Choroid plexus epithelial cell (primary cell): ENCODE results near the gene SLC22A23.

ENCODE experiments used
- DNase-seq: peaks from one replicate; pipeline ENCODE4 v3.0.0-alpha.2; 2010; ENCODE audit warnings: low read depth
- H3K4me3 ChIP-seq: 2 replicates; pipeline ENCODE4 v1.5.1; 2011; ENCODE audit warnings: low read depth, mild to moderate bottlenecking, control low read depth, low read length, moderate library complexity
- CTCF ChIP-seq: conservative IDR thresholded peaks from 2 replicates; pipeline ENCODE4 v1.5.1; 2011; ENCODE audit warnings: low read depth, mild to moderate bottlenecking, control low read depth, inconsistent platforms, low read length, moderate library complexity

SLC22A23 gene

GRCh38 chr6:3252861-3253596, 203.8 kb downstream of the SLC22A23 start:
- no peak for TF ChIP-seq CTCF
- DNase-seq, result no peak
- no peak overlapping the region for H3K4me3 ChIP-seq

- no peak overlapping the region for H3K4me3 ChIP-seq
- TF ChIP-seq CTCF, result no peak
- DNase-seq, result no peak
These were observed 204.5 kb downstream of the SLC22A23 start for GRCh38 chr6:3252369-3252768.

GRCh38 chr6:3251462-3252314, 205.2 kb downstream of the SLC22A23 start:
- TF ChIP-seq CTCF, result peak; percentile 99
- H3K4me3 ChIP-seq, result no peak overlapping the region

GRCh38 chr6:3250231-3250675, 206.6 kb downstream of the SLC22A23 start:
- no peak overlapping the region for H3K4me3 ChIP-seq
- no peak for TF ChIP-seq CTCF
- DNase-seq, result no peak

More at GRCh38 chr6:3251462-3252314, 205.2 kb downstream of the SLC22A23 start:
- DNase-seq, result peak; percentile 92

GRCh38 chr6:3249821-3250220, 207.0 kb downstream of the SLC22A23 start:
- DNase-seq, result no peak
- no peak overlapping the region for H3K4me3 ChIP-seq
- TF ChIP-seq CTCF, result no peak

GRCh38 chr6:3247255-3248146, 209.3 kb downstream of the SLC22A23 start:
- DNase-seq, result peak; percentile 97
- TF ChIP-seq CTCF, result no peak
- H3K4me3 ChIP-seq, result peak overlapping the region; percentile 45
